Adrenal gland (tissue), 5 donors: Measurements from ENCODE around the gene CD28.

Experiments used
- POLR2A ChIP-seq, 2 donors: fragments of 450-650 bp; IDR thresholded peaks; one replicate each; pipeline ENCODE4 v1.6.1; 2017; ENCODE audit warnings: antibody characterized with exemption in 2 of 2, mild to moderate bottlenecking in 2 of 2, moderate library complexity in 1 of 2
- TF ChIP-seq, protein P1 (sequence below), 6 experiments: fragments of 450-650 bp in 4 of 6; fragments of 200-600 bp in 2 of 6; sonication (generic) in 1 of 6; IDR thresholded peaks; 1 replicate in 5 of 6; 2 replicates in 1 of 6; pipeline versions ENCODE4 v1.5.1 to v1.8.0; 2016 to 2021; ENCODE audit warnings: antibody characterized with exemption in 6 of 6, mild to moderate bottlenecking in 2 of 6, moderate library complexity in 1 of 6
- donor health status: DM: no; HTN: no; CAD: no.

DNA sequence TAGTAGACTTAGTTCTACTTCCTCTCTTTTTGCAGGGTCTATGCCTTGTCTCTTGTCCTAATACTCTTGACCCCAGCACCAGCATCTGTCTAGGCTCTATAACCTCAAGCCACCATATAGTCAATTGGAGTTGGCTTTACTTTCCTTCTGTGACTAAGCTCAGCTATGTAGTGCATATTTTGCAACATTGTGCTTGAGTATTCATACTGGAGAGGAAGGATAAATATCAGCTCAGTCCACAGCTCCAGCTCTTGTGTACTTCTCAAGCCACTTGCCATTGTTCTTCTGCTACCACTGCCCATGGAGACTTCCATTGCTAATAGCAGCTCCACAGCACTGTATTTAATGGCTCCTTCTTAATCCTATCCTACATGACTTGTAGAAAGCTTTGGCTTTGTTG, 35.5 kb upstream of the CD28 start:
- TF ChIP-seq, protein P1, sequence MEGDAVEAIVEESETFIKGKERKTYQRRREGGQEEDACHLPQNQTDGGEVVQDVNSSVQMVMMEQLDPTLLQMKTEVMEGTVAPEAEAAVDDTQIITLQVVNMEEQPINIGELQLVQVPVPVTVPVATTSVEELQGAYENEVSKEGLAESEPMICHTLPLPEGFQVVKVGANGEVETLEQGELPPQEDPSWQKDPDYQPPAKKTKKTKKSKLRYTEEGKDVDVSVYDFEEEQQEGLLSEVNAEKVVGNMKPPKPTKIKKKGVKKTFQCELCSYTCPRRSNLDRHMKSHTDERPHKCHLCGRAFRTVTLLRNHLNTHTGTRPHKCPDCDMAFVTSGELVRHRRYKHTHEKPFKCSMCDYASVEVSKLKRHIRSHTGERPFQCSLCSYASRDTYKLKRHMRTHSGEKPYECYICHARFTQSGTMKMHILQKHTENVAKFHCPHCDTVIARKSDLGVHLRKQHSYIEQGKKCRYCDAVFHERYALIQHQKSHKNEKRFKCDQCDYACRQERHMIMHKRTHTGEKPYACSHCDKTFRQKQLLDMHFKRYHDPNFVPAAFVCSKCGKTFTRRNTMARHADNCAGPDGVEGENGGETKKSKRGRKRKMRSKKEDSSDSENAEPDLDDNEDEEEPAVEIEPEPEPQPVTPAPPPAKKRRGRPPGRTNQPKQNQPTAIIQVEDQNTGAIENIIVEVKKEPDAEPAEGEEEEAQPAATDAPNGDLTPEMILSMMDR (IDR thresholded peaks at IDR 0.05): no peak
- TF ChIP-seq POLR2A (IDR thresholded peaks at IDR 0.05): no peak
